Pancreas (tissue), 10 donors: ENCODE data around the gene PGLYRP1. TPM values are rescaled to one million over a fixed set of nuclear protein-coding genes. Genes with fewer than 3 reads are reported as not detected.

Source experiments
- ATAC-seq, 4 donors: fragments of 200-7000 bp; cut with Tn5 transposase; one replicate each; pipeline versions ENCODE4 v1.8.0 to v1.9.1; 2020; ENCODE audit warnings: mild to moderate bottlenecking in 4 of 4, moderate library complexity in 4 of 4
- DNase-seq, 6 donors: peaks; one replicate each; pipeline ENCODE4 v3.0.0-alpha.2; 2020
- FAIRE-seq: peaks from 2 replicates; lab custom pipeline; 2012; peaks lifted over from hg19 to GRCh38; lab: Jason Lieb, UNC
- H3K27ac ChIP-seq, 4 donors: fragments of 200-600 bp; sonication (generic); 1 replicate in 3 of 4; 2 replicates in 1 of 4; pipeline versions ENCODE4 v1.5.0 to v1.8.0; 2020
- H3K27me3 ChIP-seq, 4 donors: fragments of 200-600 bp; one replicate each; pipeline ENCODE4 v1.8.0; 2021
- H3K36me3 ChIP-seq, 3 donors: fragments of 200-600 bp; sonication (generic) in 1 of 3; one replicate each; pipeline versions ENCODE4 v1.5.0 to v1.8.0; 2020 to 2021
- H3K4me1 ChIP-seq, 3 donors: fragments of 200-600 bp; one replicate each; pipeline ENCODE4 v1.8.0; 2021
- H3K4me3 ChIP-seq, 4 donors: fragments of 200-600 bp; sonication (generic) in 2 of 4; one replicate each; pipeline versions ENCODE4 v1.5.0 to v1.8.0; 2020 to 2021
- H3K9me3 ChIP-seq, 4 donors: fragments of 200-600 bp; one replicate each; pipeline ENCODE4 v1.8.0; 2021
- CTCF ChIP-seq, 4 donors: fragments of 200-600 bp; sonication (generic) in 3 of 4; IDR thresholded peaks; one replicate each; pipeline versions ENCODE4 v1.5.0 to v1.8.0; 2021; ENCODE audit warnings: antibody characterized with exemption in 4 of 4
- WGBS, 2 donors: extraction: QIAGEN DNeasy Blood & Tissue Kit; methylation state at CpG; one replicate each; pipeline ENCODE4 v1.1.7; 2013; 5-methylcytosine and 5-hydroxymethylcytosine counted together
- intact Hi-C, 3 donors: fragments of 100-400 bp; cut with DNase I; formaldehyde crosslinking; loops; one replicate each; pipeline versions ENCODE4 v1.11.1 to v1.14.2; 2022
- polyA plus RNA-seq, 2 donors: library from polyadenylated mRNA; stranded (reverse); fragments of 200-250 nt; gene quantifications; one replicate each; pipeline ENCODE4 v1.2.3, GENCODE V29; 2013
- total RNA-seq, 6 donors: library from RNA; stranded (reverse); fragmentation: NEBNext Ultra II Directional in 4 of 6; extraction: Animal tissue kit (Norgen Biotek cat#: 25700) in 4 of 6; gene quantifications; one replicate each; pipeline versions ENCODE4 v1.2.1 to v1.2.4, GENCODE V29; 2021 to 2023
- donor health status: healthy with polysubstance abuse.
- donor health status: DM: no; HTN: no; CAD: no; lungs with moderate emphysema.
- donor health status: DM: no; HTN: no; CAD: no.
- donor health status: control.
- donor health status: control.
- donor health status: Bipolar disorder and iron deficiency.
- donor health status: DM: yes; HTN: yes; CAD: no.
- donor health status: DM: no; HTN: no; CAD: no.
- donor health status: DM: no; HTN: no; CAD: no.
- donor health status: DM: yes; HTN: yes; CAD: no.

Gene PGLYRP1
- total and polyA plus RNA-seq, 8 donors = 0.20 TPM; not detected in 7

- Histone ChIP-seq H3K4me1 (peaks cover 0 to 6% (median 5%) of the 10 kb centered on the region in 3 donors), H3K27me3 (no peaks in the 10 kb centered on the region), H3K9me3 (no peaks in the 10 kb centered on the region), H3K4me3 (no peak overlapping the region), H3K36me3 (no peaks in the 10 kb centered on the region), H3K27ac (no peak overlapping the region)
- FAIRE-seq (no peak), ATAC-seq (no peak), DNase-seq (peak in 1 of 6 donors; percentile 40)
- intact Hi-C loops = no loop called here
- TF ChIP-seq CTCF (IDR thresholded peaks at IDR 0.05) = no peak
- 28 to 31% methylated on average over 14 of the region's 14 CpGs for WGBS, 2 donors
These were observed 23.2 kb downstream of the PGLYRP1 start for GRCh38 chr19:45999653-46000121.

- 89 to 92% methylated on average over 4 of the region's 4 CpGs for WGBS, 2 donors
- H3K27me3 ChIP-seq = no peaks in the 10 kb centered on the region
- no peak for ATAC-seq
- H3K27ac ChIP-seq = no peak overlapping the region
- TF ChIP-seq CTCF (IDR thresholded peaks at IDR 0.05) = no peak
- peaks cover 0 to 6% (median 5%) of the 10 kb centered on the region in 3 donors for H3K4me1 ChIP-seq
- H3K36me3 ChIP-seq = no peaks in the 10 kb centered on the region
- H3K9me3 ChIP-seq = no peaks in the 10 kb centered on the region
- intact Hi-C loops = no loop called here
- no peak for FAIRE-seq
- DNase-seq = no peak
- H3K4me3 ChIP-seq = no peak overlapping the region
These were observed 24.0 kb downstream of the PGLYRP1 start for GRCh38 chr19:45998834-45999233.

GRCh38 chr19:45996933-45997332, 25.9 kb downstream of the PGLYRP1 start:
- H3K4me3 ChIP-seq = no peak overlapping the region
- no peaks in the 10 kb centered on the region for H3K27me3 ChIP-seq
- no peak for FAIRE-seq
- H3K27ac ChIP-seq = no peak overlapping the region
- no peaks in the 10 kb centered on the region for H3K36me3 ChIP-seq
- no peak for ATAC-seq
- 79 to 81% methylated on average over 8 of the region's 8 CpGs for WGBS, 2 donors
- intact Hi-C loops = no loop called here
- H3K9me3 ChIP-seq = no peaks in the 10 kb centered on the region
- no peak for TF ChIP-seq CTCF (IDR thresholded peaks at IDR 0.05)
- H3K4me1 ChIP-seq = peaks cover 0 to 6% (median 5%) of the 10 kb centered on the region in 3 donors
- DNase-seq = no peak

GRCh38 chr19:45995715-45996385, 27.0 kb downstream of the PGLYRP1 start:
- DNase-seq = no peak
- WGBS, 2 donors = 8% methylated on average over 13 of the region's 13 CpGs

More at GRCh38 chr19:45995715-45996385, 27.0 kb downstream of the PGLYRP1 start:
- Histone ChIP-seq H3K27ac (peak overlapping the region; percentile 26 to 68 (median 43)), H3K4me1 (peaks cover 0 to 6% (median 5%) of the 10 kb centered on the region in 3 donors), H3K27me3 (no peaks in the 10 kb centered on the region), H3K4me3 (peak overlapping the region; percentile 35 to 80 (median 60)), H3K36me3 (no peaks in the 10 kb centered on the region), H3K9me3 (no peaks in the 10 kb centered on the region)
- ATAC-seq = no peak
- no peak for TF ChIP-seq CTCF (IDR thresholded peaks at IDR 0.05)
- intact Hi-C loops = no loop called here
- no peak for FAIRE-seq
